GM18526 (cell line): Measurements from ENCODE around the gene MZF1.
A peak's percentile ranks its signal among the peaks of the same experiment; 100 is the strongest.

Source experiments
- POLR2A ChIP-seq: IDR thresholded peaks from 3 replicates; pipeline ENCODE4 v1.6.1; 2011; ENCODE audit not compliant: insufficient read length; ENCODE audit errors: extremely low read depth

Gene MZF1

DNA sequence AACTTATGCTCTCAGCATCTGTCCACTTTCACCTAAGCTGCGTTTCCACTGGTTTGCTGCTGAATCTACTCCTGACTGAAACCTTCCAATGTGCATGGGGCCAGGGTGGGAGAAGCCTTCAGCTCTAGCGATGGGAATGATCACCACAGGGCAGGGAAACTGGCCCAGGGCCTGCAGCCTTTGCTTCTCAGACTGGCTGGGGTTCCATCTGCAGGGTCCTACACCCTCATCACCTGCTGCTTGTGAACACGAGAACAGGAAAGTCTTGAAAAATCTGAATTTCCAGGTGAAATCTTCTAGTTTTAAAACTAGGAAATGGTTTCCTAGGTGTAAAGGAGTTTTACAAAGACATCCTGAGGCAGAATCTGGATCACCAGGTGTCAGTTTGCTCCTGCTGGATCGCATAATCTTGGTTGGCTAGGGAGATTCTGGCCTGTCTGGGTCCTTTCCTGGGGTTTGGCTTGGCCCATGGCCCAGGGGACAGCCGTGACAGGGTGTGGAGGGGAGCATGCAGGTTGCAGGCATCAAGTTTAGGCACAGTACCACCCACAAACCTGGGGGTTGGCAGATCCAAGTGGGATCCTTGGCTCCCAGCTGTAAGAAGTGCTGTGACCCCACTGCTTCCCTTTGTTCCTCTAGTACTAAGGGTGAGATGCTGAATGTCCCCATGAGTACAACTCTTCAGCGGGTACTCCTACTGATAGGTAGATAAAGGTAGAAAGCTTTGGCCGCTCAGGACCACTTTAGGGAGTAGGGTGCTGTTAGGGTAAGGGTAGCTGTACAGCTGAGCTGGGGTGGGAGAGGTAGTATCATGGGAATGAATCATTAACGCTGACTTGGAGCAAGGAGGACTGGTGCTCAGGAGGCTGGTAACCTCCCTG lies 12.9 kb downstream of the MZF1 start:
- TF ChIP-seq POLR2A, result no peak

DNA sequence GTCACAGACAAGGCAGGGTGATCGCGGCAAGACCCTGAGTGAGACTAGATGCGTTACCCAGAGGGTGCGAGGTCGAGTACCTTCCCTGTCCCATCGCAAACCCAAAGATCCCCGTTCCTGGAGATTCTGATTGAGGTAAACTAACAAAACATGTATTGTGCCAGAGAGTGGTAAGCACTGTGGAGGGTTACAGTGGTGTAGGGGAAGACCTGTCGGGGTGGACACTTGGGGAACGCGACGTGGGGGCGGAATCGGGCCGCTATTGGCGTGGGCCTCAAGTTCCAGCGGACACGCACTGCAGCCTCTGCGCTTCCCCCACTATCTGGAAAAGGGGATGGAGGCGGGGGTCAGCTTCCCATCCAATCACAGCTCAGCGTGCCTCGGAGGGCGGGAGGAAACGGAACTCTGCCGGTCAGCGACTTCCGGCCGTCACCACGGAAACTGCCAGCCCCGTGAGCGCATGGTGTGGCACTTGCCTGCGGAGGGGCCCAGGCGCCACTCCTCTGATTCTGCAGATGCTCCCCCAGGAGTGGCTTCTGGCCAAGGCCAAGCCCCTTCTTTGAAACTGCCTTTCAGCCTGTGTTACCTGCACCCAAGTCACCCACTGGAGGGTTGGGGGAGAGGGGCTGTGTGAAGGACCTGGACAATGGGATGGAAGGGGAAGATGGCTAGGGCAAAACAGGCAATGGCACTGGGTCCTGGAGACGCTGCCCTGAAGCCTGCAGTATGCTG lies 13.7 kb downstream of the MZF1 start:
- peak; percentile 72 for TF ChIP-seq POLR2A

DNA sequence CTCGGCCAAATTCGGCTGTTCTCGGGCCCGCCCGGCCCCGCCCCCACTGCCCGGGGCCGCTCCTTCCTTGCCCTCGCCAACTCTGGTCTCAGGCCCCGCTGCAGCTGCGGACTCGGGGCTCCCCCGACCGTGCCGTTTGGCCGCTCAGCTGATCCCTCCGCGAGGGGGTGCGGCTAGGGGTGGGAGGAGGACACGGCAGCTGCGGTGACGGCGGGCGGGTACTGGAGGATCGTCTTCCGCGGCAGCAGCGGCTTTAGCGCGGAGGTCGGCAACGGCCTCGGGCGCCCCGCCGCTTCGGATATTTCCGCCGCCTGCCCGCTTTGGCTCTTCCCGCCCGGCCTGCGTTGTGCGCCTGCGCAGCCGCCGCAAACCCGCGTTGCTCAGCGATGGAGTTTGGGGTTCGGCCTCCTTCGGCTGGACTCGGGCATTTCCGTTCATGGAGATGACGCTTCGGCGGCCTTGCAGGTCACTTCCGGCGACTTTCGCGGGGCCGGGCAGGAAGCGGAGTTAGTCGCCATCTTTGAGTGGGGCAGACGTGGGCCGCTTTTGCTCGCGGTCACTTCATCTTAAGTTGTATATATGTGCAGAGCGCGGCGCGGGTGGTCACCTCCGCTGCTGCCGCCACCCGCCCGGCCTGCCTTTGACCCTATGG lies 14.4 kb downstream of the MZF1 start:
- TF ChIP-seq POLR2A, result no peak

DNA sequence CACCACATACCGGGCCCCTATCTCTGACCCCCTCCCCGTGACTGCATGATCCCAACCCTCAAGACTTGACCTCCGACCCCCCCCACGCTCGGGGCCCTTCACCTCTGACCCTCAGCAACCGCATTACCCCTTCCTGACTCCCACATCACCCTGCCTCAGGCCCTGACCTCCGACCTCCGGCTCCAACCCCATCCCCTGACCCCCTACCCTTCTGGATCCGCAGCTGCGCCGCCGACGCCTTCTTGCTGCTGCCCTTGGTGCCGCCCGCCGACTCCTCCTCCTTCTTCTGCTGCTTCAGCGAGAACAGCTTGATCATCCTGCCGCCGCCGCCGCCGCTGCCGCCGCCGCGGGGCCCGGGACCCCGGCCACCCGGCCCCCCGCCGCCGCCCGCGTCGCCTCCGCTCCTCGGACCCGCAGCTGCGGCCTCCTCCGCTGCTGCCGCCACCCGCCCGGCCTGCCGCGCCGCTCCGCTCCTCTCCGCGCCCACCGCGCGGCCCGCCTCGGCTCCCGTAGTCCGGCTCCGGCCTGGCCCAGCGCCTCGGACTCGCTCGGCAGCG lies 15.0 kb downstream of the MZF1 start, which contains the start of gene UBE2M:
UBE2M (minus strand) TSS at position 546 of the 557 bp plus-strand sequence; CDS start at position 316, 230 bp downstream.
- no peak for TF ChIP-seq POLR2A

DNA sequence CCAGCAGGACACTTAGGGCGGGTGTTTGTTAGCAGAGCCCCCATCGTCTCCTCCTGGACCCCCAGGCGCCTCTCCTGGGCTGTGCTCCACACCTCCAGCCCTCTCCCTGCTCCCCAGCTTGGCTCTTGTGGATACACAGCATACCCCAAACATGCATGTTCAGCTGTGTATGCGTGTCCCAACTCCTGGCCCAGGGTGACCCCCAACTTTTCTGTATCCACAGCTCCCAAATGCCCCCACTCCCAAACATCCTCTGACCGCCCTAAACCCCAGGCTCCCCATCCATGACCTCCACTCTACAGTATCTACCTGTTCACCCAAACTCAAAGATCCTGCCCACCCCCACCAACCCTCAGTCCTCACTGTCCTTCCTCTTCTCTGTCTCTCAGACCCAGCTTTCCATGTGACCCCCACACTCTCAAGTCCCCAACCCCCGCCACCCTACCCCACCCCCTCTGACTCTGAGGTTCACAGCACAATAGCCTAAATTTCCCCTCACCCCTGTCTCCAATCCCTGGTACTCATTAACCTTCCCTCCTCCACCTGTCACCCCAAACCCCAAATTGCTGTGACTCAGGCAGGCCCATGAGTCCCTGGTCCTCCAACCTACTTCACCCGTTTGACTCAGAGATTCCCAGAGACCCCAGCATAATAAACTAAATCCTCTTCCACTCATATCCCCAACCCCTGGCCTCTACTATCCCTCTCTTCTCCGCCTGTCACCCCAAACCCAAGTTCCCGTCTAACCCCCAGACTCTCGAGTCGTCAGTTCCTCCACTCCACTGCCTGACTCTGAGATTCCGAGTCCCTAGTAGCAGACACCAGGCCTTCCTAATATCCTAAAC lies 15.7 kb downstream of the MZF1 start:
- no peak for TF ChIP-seq POLR2A

DNA sequence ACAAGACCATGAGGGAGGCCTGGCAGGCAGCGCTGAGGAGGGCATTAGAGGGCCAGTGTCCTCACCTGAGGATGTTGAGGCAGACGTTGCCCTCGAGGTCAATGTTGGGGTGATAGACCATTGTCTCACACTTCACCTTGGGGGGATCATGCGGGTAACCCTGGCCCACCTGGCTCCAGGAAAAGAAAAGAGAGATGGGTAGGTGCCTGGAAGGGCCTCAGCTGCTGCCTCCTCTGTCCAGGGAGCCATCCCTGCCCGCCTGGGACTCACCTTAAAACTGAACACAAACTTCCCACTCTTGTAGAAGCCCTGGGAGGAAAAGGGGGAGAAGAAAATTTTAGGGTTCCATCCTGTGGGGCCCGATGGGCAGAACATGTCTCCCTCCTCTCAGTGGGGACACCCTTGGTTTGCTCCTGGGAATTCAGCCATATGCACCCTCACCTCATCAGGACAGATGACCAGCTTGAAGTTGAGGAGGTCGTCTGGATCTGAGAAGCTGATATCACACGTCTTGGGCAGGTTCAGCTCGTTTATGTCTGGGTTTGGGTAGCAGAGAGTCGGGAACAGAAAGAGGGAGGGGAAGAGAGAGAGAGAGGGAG lies 16.4 kb downstream of the MZF1 start:
- TF ChIP-seq POLR2A, result no peak

DNA sequence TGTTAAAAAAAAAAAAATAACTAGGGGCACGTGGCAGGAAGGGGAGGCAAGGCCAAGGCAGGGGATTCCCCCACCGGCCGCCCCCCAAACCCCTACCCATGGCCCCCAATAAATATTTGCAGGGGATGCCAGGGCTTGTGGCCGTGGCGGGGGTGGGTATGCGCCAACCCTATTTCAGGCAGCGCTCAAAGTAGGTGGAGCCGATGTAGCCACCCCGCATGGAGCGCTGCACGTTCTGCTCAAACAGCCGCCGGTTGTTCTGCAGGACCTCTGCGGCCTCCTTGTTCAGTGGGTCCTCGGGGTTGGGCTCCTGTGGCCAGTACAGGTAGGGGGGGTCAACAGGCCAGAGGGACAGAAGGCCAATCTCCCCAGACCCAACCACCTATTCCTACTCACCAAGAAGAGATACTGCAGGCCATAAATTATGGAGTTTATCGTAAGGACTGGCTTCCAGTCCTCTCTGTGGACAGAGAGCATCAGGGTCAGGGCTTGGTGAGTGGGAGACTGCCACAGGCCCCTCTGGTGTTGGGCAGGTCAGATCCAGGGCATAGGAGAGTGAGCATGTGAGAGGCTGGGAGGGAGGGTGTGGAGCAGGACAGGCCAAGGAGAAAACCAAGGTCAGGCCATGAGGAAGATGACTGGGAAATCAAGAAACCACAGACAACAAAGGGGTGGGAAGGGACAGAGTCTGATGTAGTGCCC lies 17.1 kb downstream of the MZF1 start:
- no peak for TF ChIP-seq POLR2A

DNA sequence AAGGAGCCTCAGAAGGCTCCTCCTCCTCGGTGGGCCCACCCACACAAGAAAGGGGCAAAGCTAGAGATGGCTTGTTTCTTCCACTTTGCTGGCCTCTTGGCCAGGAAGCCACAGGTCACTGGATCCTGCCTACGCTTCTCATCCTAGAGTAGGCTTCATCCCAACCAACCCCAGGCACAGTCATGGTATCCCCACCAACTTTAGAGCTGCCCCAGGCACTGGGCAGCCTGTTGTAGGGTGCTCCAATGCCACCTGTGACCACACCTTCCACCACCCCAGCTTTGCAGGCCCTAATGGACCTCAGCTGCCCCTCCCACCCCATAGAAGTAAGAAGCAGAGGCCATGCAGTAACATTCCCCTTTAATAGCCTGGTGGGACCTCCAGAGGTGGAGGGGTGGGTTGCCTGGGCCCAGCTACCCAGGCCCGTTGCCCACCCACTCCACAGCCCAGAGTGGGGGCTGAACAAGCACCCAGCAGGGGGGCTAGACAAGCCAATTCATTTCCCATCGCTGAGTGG lies 17.7 kb downstream of the MZF1 start:
- TF ChIP-seq POLR2A, result no peak

DNA sequence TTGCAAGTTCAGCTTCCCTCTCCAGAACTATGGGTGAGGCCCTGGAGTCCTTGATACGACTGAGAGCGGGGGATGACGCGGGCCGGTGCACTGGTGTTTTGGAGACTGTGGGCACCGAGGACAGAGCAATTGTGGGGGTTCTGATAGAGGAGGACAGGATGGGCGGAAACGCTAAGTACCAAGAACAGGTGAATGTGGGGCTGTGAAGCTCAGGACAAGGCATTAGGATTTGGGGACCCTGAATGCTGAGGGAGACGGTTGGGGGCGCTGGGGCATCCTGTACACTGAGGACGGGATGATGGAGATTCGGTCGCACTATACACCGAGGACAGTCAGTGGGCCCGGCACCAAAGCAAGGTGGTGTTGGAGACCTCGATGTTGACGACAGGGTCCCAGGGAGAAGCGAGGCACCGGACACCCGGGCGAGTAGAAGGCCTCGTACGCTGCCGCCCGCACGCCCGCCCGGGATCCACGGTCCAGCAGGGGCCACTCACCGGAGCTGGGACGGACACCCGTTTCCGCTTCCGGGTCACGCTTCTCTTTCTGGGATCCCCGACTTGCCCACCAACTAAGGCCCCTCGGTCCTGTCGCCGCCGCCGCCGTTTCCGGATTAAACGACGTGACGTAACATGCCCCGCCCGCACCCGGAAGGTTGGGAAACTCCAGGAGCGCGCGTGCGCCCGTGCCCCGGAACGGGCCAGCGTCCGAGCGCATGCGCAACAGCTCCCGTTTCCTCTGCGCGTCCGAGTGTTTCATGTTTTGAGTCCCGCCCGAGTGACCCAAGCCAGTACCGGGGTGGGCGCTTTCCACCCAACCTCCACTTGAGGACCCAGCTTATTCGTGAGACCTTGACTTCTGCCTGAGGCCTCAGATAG lies 18.4 kb downstream of the MZF1 start, which contains the start of gene CHMP2A:
CHMP2A (minus strand) TSS at position 612 of the 875 bp plus-strand sequence. CDS start 893 bp downstream, outside the sequence.
- TF ChIP-seq POLR2A, result peak; percentile 80

DNA sequence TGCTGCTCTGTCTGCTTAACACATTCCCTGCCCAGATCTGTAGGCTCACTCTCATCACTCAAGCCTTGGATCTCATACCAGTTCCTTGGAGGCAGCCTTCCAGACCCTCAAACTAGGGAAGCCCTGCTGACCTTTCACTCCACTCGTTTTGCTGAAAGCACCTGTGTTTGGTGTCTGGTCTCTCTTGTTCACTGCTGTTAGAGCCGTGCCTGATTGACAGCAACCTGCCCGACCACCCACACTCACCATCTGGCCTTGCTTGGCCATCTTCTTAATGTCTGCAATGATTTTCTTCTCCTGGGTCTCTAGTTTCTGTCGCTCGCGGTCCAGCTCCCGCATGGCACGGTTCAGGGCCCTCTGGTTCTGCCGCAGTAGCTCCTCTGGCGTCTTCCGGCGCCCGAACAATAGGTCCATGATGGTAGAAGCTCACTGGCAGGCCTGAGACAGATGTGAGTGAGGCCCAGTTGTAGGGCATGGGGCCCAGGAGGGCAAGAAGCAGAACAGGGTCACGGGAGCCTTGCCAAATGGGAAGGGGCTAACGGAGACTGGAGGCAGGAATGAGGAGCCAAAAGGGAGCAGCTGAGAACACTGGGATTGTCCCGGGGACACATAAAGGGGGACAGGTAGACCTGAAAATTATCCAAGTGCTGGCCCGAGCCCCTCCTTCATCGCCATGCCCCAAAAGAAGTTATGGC lies 19.2 kb downstream of the MZF1 start:
- no peak for TF ChIP-seq POLR2A

DNA sequence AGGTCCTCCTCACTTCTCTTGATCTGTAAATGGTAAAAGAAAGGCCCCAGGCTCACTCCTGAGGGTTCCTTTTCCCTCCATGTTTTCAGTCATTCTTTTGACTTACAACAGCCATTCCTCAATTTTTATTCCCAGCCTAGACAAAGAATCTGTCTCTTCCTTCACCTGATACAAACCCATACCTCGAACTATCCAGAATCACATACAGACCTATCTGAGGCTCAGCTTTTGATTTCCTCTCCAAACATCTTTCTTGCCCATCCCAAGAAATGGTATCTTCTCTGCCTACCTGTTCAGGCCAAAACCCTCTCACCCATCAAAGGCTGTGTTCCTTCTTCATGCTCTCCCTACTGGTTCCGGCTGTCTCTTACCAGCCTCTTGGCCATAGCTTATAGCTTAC lies 20.5 kb downstream of the MZF1 start:
- TF ChIP-seq POLR2A, result no peak
